ENCODE results near the gene KIF18B. TPM values are rescaled to one million over a fixed set of nuclear protein-coding genes. Genes with fewer than 3 reads are reported as not detected.

The KIF18B gene
- total and polyA plus RNA-seq, 2 of the 8 experiments (the other 6 are each of a cell fraction or from before 2014, with no cell fraction given): 39.0 to 59.4 TPM

- TF ChIP-seq, protein P1, sequence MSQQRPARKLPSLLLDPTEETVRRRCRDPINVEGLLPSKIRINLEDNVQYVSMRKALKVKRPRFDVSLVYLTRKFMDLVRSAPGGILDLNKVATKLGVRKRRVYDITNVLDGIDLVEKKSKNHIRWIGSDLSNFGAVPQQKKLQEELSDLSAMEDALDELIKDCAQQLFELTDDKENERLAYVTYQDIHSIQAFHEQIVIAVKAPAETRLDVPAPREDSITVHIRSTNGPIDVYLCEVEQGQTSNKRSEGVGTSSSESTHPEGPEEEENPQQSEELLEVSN (IDR thresholded peaks at IDR 0.05): no peak
- no peak for TF ChIP-seq TAF1 (IDR thresholded peaks at IDR 0.05; ENCODE audit: low read depth, low read length)
- no peak for TF ChIP-seq KDM4A (IDR thresholded peaks at IDR 0.05; ENCODE audit: low read depth, low read length, severe bottlenecking)
- TF ChIP-seq PHF8 (conservative IDR thresholded peaks at IDR 0.05; ENCODE audit: low read depth, low read length): no peak
- no peak for TF ChIP-seq SIRT6 (IDR thresholded peaks at IDR 0.05; ENCODE audit: low read length)
- no peak for TF ChIP-seq POLR2AphosphoS5 (IDR thresholded peaks at IDR 0.05; ENCODE audit: low read depth, low read length)
- TF ChIP-seq KDM1A (IDR thresholded peaks at IDR 0.05; ENCODE audit: borderline replicate concordance, low read length): no peak
- no peak for TF ChIP-seq KDM5A (IDR thresholded peaks at IDR 0.05; ENCODE audit: low read length)
- no peak for TF ChIP-seq JUN (IDR thresholded peaks at IDR 0.05; ENCODE audit: low read depth, low read length)
- no peaks in the 10 kb centered on the region for H3K79me2 ChIP-seq (ENCODE audit: control insufficient read depth in 1 of 2, insufficient read depth in 2 of 2, low read length in 2 of 2)
- DNase-seq (ENCODE audit: low read depth in 1 of 2, low spot score in 2 of 2) (no peak), FAIRE-seq (no peak)
- no peak overlapping the region for H3K23ac ChIP-seq (ENCODE audit: insufficient read length)
- H3K18ac ChIP-seq (ENCODE audit: extremely low read depth, low read length): no peak overlapping the region
- no peaks in the 10 kb centered on the region for H3K27me3 ChIP-seq (replicated peaks in 1 of 4; ENCODE audit: control insufficient read depth in 3 of 4, extremely low read depth in 1 of 4, insufficient read depth in 3 of 4, low read length in 3 of 4)
- H2AFZ ChIP-seq (ENCODE audit: low read length): no peak overlapping the region
- H4K20me1 ChIP-seq (replicated peaks in 1 of 2; ENCODE audit: control insufficient read depth in 1 of 2, insufficient read depth in 2 of 2, low read length in 2 of 2): peaks cover 0 to 11% of the 10 kb centered on the region in 2 experiments
- ChIA-PET CTCF (ENCODE audit: partially characterized antibody) (interaction anchor here (0.9 to 3.7 kb wide), 9 partner anchors 8 to 193 kb away, joined by 3 to 19 read pairs (median 5); partner anchors contain the start of gene C1QL1), POLR2A (ENCODE audit: partially characterized antibody) (interaction anchor here (0.7 to 1.7 kb wide), 4 partner anchors 9 to 101 kb away, joined by 3 to 4 read pairs (median 4); no protein-coding TSS in a partner anchor)
- no peak overlapping the region for H2BK120ac ChIP-seq (replicated peaks; ENCODE audit: low read depth, low read length)
- no peak overlapping the region for H3K4me2 ChIP-seq (ENCODE audit: insufficient read depth in 1 of 2, low read depth in 2 of 2, low read length in 2 of 2)
- no peaks in the 10 kb centered on the region for H3K9me3 ChIP-seq (ENCODE audit: insufficient read depth in 2 of 2, low read depth in 1 of 2, low read length in 1 of 2)
- H3K4ac ChIP-seq (replicated peaks; ENCODE audit: insufficient read length, low read depth, low read length): no peak overlapping the region
- H2BK5ac ChIP-seq (ENCODE audit: low read depth, low read length): no peak overlapping the region
- H4K8ac ChIP-seq (ENCODE audit: extremely low read depth, insufficient read depth, low read length): no peak overlapping the region
- no peak overlapping the region for H3K4me3 ChIP-seq (ENCODE audit: extremely low read depth in 1 of 4, insufficient read depth in 2 of 4, low read depth in 3 of 4, low read length in 4 of 4)
- peaks cover 33 to 81% (median 70%) of the 10 kb centered on the region in 4 experiments for H3K36me3 ChIP-seq (ENCODE audit: control insufficient read depth in 2 of 4, insufficient read depth in 4 of 4, low read length in 3 of 4)
- H3K79me1 ChIP-seq (ENCODE audit: low read depth, low read length): no peaks in the 10 kb centered on the region
- no peaks in the 10 kb centered on the region for H3K4me1 ChIP-seq (replicated peaks in 1 of 4; ENCODE audit: control insufficient read depth in 3 of 4, insufficient read depth in 4 of 4, low read length in 3 of 4)
- no peaks in the 10 kb centered on the region for H3K23me2 ChIP-seq (ENCODE audit: low read depth, low read length)
- no peak overlapping the region for H3K14ac ChIP-seq (ENCODE audit: insufficient read length)
- no peak overlapping the region for H2BK15ac ChIP-seq (ENCODE audit: low read length)
- no peak overlapping the region for H2BK12ac ChIP-seq (ENCODE audit: low read depth, low read length)
- H2BK20ac ChIP-seq (ENCODE audit: low read length): no peak overlapping the region
- H3K27ac ChIP-seq (ENCODE audit: low read depth, low read length): no peak overlapping the region
- no peak overlapping the region for H3K9ac ChIP-seq (replicated peaks in 1 of 4; ENCODE audit: extremely low read depth in 1 of 4, low read depth in 3 of 4, low read length in 3 of 4)
- H3K56ac ChIP-seq (replicated peaks; ENCODE audit: insufficient read length, low read depth, low read length): no peak overlapping the region
- WGBS, 2 experiments (ENCODE audit: extremely low coverage in 1 of 2, insufficient coverage in 1 of 2, insufficient read length in 1 of 2, insufficient replicate concordance in 2 of 2, low coverage in 1 of 2, low lambda C conversion rate in 2 of 2, missing lambda C conversion rate in 1 of 2): 94% methylated on average over 6 of the region's 6 CpGs; no CpG with 5 or more reads in 1 of the 2 experiments
- H2AK5ac ChIP-seq (ENCODE audit: low read depth, low read length): no peak overlapping the region
- H4K5ac ChIP-seq (ENCODE audit: insufficient read length, low read depth, low read length): no peak overlapping the region
- no peak overlapping the region for H4K91ac ChIP-seq (replicated peaks; ENCODE audit: insufficient read length, low read length)
Measured at GRCh38 chr17:44930667-44931066, 16.9 kb downstream of the KIF18B start.
